Endothelial cell of umbilical vein (primary cell): ENCODE data around the gene TTLL13.

Experiments
- POLR2A ChIP-seq: IDR thresholded peaks from 2 replicates; pipeline ENCODE4 v1.6.1; 2012; ENCODE audit warnings: low read depth, mild to moderate bottlenecking, control low read depth, low read length
- TF ChIP-seq, protein P1 (sequence below), 2 donors: IDR thresholded peaks; 1 replicate in 1 of 2; 2 replicates in 1 of 2; pipeline ENCODE4 v1.5.1; 2011; ENCODE audit warnings: low read length in 2 of 2, mild to moderate bottlenecking in 2 of 2, moderate library complexity in 2 of 2, control low read depth in 1 of 2, inconsistent platforms in 1 of 2, low read depth in 1 of 2; ENCODE audit not compliant: insufficient read depth in 1 of 2; ENCODE audit errors: extremely low read depth in 1 of 2

- TF ChIP-seq, protein P1, sequence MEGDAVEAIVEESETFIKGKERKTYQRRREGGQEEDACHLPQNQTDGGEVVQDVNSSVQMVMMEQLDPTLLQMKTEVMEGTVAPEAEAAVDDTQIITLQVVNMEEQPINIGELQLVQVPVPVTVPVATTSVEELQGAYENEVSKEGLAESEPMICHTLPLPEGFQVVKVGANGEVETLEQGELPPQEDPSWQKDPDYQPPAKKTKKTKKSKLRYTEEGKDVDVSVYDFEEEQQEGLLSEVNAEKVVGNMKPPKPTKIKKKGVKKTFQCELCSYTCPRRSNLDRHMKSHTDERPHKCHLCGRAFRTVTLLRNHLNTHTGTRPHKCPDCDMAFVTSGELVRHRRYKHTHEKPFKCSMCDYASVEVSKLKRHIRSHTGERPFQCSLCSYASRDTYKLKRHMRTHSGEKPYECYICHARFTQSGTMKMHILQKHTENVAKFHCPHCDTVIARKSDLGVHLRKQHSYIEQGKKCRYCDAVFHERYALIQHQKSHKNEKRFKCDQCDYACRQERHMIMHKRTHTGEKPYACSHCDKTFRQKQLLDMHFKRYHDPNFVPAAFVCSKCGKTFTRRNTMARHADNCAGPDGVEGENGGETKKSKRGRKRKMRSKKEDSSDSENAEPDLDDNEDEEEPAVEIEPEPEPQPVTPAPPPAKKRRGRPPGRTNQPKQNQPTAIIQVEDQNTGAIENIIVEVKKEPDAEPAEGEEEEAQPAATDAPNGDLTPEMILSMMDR (IDR thresholded peaks at IDR 0.05; ENCODE audit: extremely low read depth in 1 of 2, insufficient read depth in 1 of 2, low read depth in 1 of 2, low read length in 2 of 2) = no peak
- no peak for TF ChIP-seq POLR2A
These were observed 57.2 kb downstream of the TTLL13 start for GRCh38 chr15:90306560-90306959.
